Right lobe of liver (tissue), 6 donors: ENCODE measurements around the gene TMEM200A. TPM values are rescaled to one million over a fixed set of nuclear protein-coding genes. Genes with fewer than 3 reads are reported as not detected.

Experiments
- ATAC-seq, 4 donors: fragments of 200-7000 bp; cut with Tn5 transposase; one replicate each; pipeline ENCODE4 v1.9.1; 2020; ENCODE audit warnings: mild to moderate bottlenecking in 4 of 4, moderate library complexity in 4 of 4
- DNase-seq, 3 donors: peaks; one replicate each; pipeline ENCODE4 v3.0.0-alpha.2; 2020
- H3K27ac ChIP-seq, 3 donors: fragments of 200-600 bp; one replicate each; pipeline ENCODE4 v1.8.0; 2022
- H3K27me3 ChIP-seq, 2 donors: fragments of 200-600 bp; one replicate each; pipeline ENCODE4 v1.8.0; 2022
- H3K36me3 ChIP-seq, 4 donors: fragments of 200-600 bp; sonication (generic) in 1 of 4; one replicate each; pipeline versions ENCODE4 v1.5.1 to v1.8.0; 2017 to 2022; ENCODE audit warnings: control low read depth in 1 of 4
- H3K4me1 ChIP-seq, 4 donors: fragments of 200-600 bp; sonication (generic) in 1 of 4; one replicate each; pipeline versions ENCODE4 v1.5.1 to v1.8.0; 2017 to 2022; ENCODE audit warnings: control low read depth in 1 of 4
- H3K4me3 ChIP-seq, 3 donors: fragments of 200-600 bp; one replicate each; pipeline ENCODE4 v1.8.0; 2022
- H3K9me3 ChIP-seq, 4 donors: fragments of 200-600 bp; sonication (generic) in 1 of 4; one replicate each; pipeline versions ENCODE4 v1.5.1 to v1.8.0; 2017 to 2022; ENCODE audit warnings: control low read depth in 1 of 4
- CTCF ChIP-seq, 4 donors: fragments of 200-600 bp in 3 of 4; fragments of 450-650 bp in 1 of 4; IDR thresholded peaks; one replicate each; pipeline versions ENCODE4 v1.5.1 to v1.8.0; 2016 to 2022; ENCODE audit warnings: antibody characterized with exemption in 4 of 4, mild to moderate bottlenecking in 2 of 4
- POLR2A ChIP-seq: fragments of 450-650 bp; IDR thresholded peaks from one replicate; pipeline ENCODE4 v1.6.1; 2017; ENCODE audit warnings: antibody characterized with exemption, mild to moderate bottlenecking
- WGBS: methylation state at CpG from one replicate; pipeline ENCODE4 v1.1.6; 2018; ENCODE audit warnings: low coverage, low lambda C conversion rate; ENCODE audit not compliant: insufficient coverage; ENCODE audit errors: missing lambda C conversion rate; 5-methylcytosine and 5-hydroxymethylcytosine counted together
- intact Hi-C, 2 donors: fragments of 100-400 bp; cut with DNase I; formaldehyde crosslinking; loops; one replicate each; pipeline versions ENCODE4 v1.11.2 to v1.14.1; 2022
- total RNA-seq, 6 experiments: library from RNA; depleted of rRNA in 2 of 6; stranded (reverse); fragments of >200 nt in 2 of 6; fragmentation: NEBNext Ultra II Directional in 3 of 6; extraction: Animal tissue kit (Norgen Biotek cat#: 25700) in 3 of 6; gene quantifications; one replicate each; pipeline versions ENCODE4 v1.1.0 to v1.2.4, GENCODE V29; 2016 to 2023
- donor health status: DM: no; HTN: yes; CAD: no.
- donor health status: DM: no; HTN: no; CAD: no.
- donor health status: DM: no; HTN: no; CAD: no.
- donor health status: DM: no; HTN: yes; CAD: no.
- donor health status: DM: no; HTN: yes; CAD: no.

TMEM200A gene
- total RNA-seq, 6 experiments from 2014 or later, result 0.18 to 1.5 (median 0.31) TPM; not detected in 3

DNA sequence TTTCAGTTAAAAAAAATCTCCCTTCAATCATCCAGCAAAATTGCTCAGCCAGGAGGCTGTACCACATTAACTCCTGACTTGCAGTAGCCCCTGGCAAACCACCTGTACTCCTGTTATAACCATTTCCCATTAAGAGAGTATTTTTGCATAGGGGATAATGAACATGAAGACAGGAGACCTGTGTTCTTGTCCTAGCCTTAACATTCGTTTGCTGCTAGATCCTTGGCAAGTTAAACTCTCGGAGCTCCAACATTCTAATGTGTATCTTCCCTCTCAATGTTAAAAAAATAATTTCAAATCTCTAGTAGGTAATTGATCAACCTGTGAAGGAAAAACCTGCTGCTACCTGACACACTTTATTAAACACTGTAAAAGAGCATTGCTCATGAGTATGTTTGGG, 8.4 kb upstream of the TMEM200A start:
- H3K4me3 ChIP-seq, result no peak overlapping the region
- intact Hi-C loops, result no loop called here
- ATAC-seq (no peak), DNase-seq (no peak)
- H3K27ac ChIP-seq, result no peak overlapping the region
- no peaks in the 10 kb centered on the region for H3K27me3 ChIP-seq
- no peak for TF ChIP-seq POLR2A
- TF ChIP-seq CTCF (IDR thresholded peaks at IDR 0.05), result no peak
- no peaks in the 10 kb centered on the region for H3K36me3 ChIP-seq
- no peaks in the 10 kb centered on the region for H3K9me3 ChIP-seq
- no peaks in the 10 kb centered on the region for H3K4me1 ChIP-seq
- 25% methylated on average over 2 of the region's 2 CpGs for WGBS

DNA sequence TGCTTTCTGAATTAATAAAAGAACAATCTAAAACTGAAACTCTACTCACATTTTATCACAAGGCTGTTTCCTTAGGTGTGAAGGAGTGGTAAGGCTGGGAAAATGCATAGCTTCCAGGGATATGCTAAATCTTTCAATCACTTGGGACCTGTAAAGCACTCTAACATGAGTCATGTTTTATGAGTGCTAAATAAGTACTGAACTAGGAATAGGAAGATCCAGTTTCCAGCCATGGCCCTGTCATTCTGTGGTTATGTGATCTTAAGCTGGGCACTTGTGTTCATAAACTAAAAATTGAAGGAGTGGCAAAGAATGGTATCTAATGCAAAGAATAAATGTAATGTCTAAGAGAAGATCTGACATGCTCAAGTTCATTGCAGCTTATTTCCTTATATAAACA, 6.1 kb upstream of the TMEM200A start:
- intact Hi-C loops, result no loop called here
- no peak overlapping the region for H3K27ac ChIP-seq
- H3K36me3 ChIP-seq, result no peaks in the 10 kb centered on the region
- no peak for DNase-seq
- no peaks in the 10 kb centered on the region for H3K9me3 ChIP-seq
- no peak for ATAC-seq
- no peak overlapping the region for H3K4me3 ChIP-seq
- TF ChIP-seq POLR2A (no peak), CTCF (IDR thresholded peaks at IDR 0.05) (no peak)
- no peaks in the 10 kb centered on the region for H3K4me1 ChIP-seq
- no peaks in the 10 kb centered on the region for H3K27me3 ChIP-seq

GRCh38 chr6:130362128-130362527, 3.7 kb upstream of the TMEM200A start:
- DNase-seq (no peak), ATAC-seq (no peak)
- peaks cover 0 to 5% of the 10 kb centered on the region in 2 donors for H3K27me3 ChIP-seq
- H3K9me3 ChIP-seq, result no peaks in the 10 kb centered on the region
- 34% methylated on average over 4 of the region's 4 CpGs for WGBS
- peaks cover 0 to 14% (median 0%) of the 10 kb centered on the region in 4 donors for H3K4me1 ChIP-seq
- no peak overlapping the region for H3K4me3 ChIP-seq
- no peak overlapping the region for H3K27ac ChIP-seq
- intact Hi-C loops, result no loop called here
- no peaks in the 10 kb centered on the region for H3K36me3 ChIP-seq
- TF ChIP-seq CTCF (IDR thresholded peaks at IDR 0.05) (no peak), POLR2A (no peak)

GRCh38 chr6:130364224-130364780, 1.5 kb upstream of the TMEM200A start:
- Histone ChIP-seq H3K4me3 (no peak overlapping the region), H3K27ac (no peak overlapping the region), H3K9me3 (no peaks in the 10 kb centered on the region), H3K4me1 (peaks cover 0 to 14% (median 0%) of the 10 kb centered on the region in 4 donors), H3K27me3 (peaks cover 0 to 5% of the 10 kb centered on the region in 2 donors), H3K36me3 (no peaks in the 10 kb centered on the region)
- TF ChIP-seq CTCF (IDR thresholded peaks at IDR 0.05), result no peak
- no peak for TF ChIP-seq POLR2A
- intact Hi-C loops, result no loop called here
- ATAC-seq (no peak), DNase-seq (no peak)
- 51% methylated on average over 2 of the region's 3 CpGs for WGBS
